ENCODE results near the gene PCDHGB2. TPM values are rescaled to one million over a fixed set of nuclear protein-coding genes. Genes with fewer than 3 reads are reported as not detected.
A peak's percentile ranks its signal among the peaks of the same experiment; 100 is the strongest.

The PCDHGB2 gene
- total RNA-seq, 1 experiment from 2014 or later: 4.1 TPM

GRCh38 chr5:141320225-141321169 lies 39.3 kb upstream of the PCDHGB2 start, which contains the start of gene TAF7:
TAF7 (minus strand) TSS chr5:141320784; CDS start chr5:141320044, 740 bp downstream.
- Mint-ChIP-seq H3K36me3 (peaks cover 46% of the 10 kb centered on the region), H3K27me3 (ENCODE audit: low read depth) (peaks cover 24% of the 10 kb centered on the region), H3K9me3 (peaks cover 33% of the 10 kb centered on the region), H3K4me1 (peaks cover 24% of the 10 kb centered on the region), H3K27ac (peak within 1 kb of the TSS; percentile 99), H3K4me3 (peak within 1 kb of the TSS; percentile 99)
- DNase-seq (ENCODE audit: low spot score): peak; percentile 95
- ChIA-PET CTCF (interaction anchor here (0.5 to 4.9 kb wide), 43 partner anchors 9 to 316 kb away, joined by 3 to 46 read pairs (median 5); partner anchors contain the start of genes HDAC3, PCDHB10, PCDHB11 and PCDHB12), POLR2A (interaction anchor here (0.6 to 1.6 kb wide), 9 partner anchors 10 to 237 kb away, joined by 3 to 8 read pairs (median 4); partner anchors contain the start of genes PCDHB15, PCDHB2, PCDHGA1 and PCDHGA2)
- peak; percentile 94 for ATAC-seq
- TF ChIP-seq, protein P1, sequence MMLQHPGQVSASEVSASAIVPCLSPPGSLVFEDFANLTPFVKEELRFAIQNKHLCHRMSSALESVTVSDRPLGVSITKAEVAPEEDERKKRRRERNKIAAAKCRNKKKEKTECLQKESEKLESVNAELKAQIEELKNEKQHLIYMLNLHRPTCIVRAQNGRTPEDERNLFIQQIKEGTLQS (CRISPR knock-in tag; conservative IDR thresholded peaks at IDR 0.05): no peak
- TF ChIP-seq AFF4 (CRISPR knock-in tag; IDR thresholded peaks at IDR 0.05; ENCODE audit: borderline replicate concordance): no peak
- TF ChIP-seq, protein P2, sequence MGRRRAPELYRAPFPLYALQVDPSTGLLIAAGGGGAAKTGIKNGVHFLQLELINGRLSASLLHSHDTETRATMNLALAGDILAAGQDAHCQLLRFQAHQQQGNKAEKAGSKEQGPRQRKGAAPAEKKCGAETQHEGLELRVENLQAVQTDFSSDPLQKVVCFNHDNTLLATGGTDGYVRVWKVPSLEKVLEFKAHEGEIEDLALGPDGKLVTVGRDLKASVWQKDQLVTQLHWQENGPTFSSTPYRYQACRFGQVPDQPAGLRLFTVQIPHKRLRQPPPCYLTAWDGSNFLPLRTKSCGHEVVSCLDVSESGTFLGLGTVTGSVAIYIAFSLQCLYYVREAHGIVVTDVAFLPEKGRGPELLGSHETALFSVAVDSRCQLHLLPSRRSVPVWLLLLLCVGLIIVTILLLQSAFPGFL (CRISPR knock-in tag; IDR thresholded peaks at IDR 0.05; ENCODE audit: borderline replicate concordance): no peak
- TF ChIP-seq KAT7 (CRISPR knock-in tag; IDR thresholded peaks at IDR 0.05; ENCODE audit: borderline replicate concordance): no peak
- peak; percentile 40; the same call in 1 of the 2 replicates for TF ChIP-seq SMAD3 (CRISPR knock-in tag; IDR thresholded peaks at IDR 0.05; ENCODE audit: borderline replicate concordance)
- TF ChIP-seq, protein P3, sequence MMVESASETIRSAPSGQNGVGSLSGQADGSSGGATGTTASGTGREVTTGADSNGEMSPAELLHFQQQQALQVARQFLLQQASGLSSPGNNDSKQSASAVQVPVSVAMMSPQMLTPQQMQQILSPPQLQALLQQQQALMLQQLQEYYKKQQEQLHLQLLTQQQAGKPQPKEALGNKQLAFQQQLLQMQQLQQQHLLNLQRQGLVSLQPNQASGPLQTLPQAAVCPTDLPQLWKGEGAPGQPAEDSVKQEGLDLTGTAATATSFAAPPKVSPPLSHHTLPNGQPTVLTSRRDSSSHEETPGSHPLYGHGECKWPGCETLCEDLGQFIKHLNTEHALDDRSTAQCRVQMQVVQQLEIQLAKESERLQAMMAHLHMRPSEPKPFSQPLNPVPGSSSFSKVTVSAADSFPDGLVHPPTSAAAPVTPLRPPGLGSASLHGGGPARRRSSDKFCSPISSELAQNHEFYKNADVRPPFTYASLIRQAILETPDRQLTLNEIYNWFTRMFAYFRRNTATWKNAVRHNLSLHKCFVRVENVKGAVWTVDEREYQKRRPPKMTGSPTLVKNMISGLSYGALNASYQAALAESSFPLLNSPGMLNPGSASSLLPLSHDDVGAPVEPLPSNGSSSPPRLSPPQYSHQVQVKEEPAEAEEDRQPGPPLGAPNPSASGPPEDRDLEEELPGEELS (CRISPR knock-in tag; IDR thresholded peaks at IDR 0.05): peak; percentile 64; the same call in 1 of the 2 replicates
- TF ChIP-seq, protein P4, sequence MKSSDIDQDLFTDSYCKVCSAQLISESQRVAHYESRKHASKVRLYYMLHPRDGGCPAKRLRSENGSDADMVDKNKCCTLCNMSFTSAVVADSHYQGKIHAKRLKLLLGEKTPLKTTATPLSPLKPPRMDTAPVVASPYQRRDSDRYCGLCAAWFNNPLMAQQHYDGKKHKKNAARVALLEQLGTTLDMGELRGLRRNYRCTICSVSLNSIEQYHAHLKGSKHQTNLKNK (CRISPR knock-in tag; IDR thresholded peaks at IDR 0.05): no peak
- 0 out of 2 replicates have a peak, but pooled peaks have one; percentile 48 for TF ChIP-seq NR1H2 (CRISPR knock-in tag; IDR thresholded peaks at IDR 0.05)
- 0 out of 2 replicates have a peak, but pooled peaks have one; percentile 28 for TF ChIP-seq NFE2L1 (CRISPR knock-in tag; IDR thresholded peaks at IDR 0.05)
- TF ChIP-seq TP53 (CRISPR knock-in tag; IDR thresholded peaks at IDR 0.05): 0 out of 2 replicates have a peak, but pooled peaks have one; percentile 19
- TF ChIP-seq MYBL2 (CRISPR knock-in tag; IDR thresholded peaks at IDR 0.05): 0 out of 2 replicates have a peak, but pooled peaks have one; percentile 65
- TF ChIP-seq, protein P5, sequence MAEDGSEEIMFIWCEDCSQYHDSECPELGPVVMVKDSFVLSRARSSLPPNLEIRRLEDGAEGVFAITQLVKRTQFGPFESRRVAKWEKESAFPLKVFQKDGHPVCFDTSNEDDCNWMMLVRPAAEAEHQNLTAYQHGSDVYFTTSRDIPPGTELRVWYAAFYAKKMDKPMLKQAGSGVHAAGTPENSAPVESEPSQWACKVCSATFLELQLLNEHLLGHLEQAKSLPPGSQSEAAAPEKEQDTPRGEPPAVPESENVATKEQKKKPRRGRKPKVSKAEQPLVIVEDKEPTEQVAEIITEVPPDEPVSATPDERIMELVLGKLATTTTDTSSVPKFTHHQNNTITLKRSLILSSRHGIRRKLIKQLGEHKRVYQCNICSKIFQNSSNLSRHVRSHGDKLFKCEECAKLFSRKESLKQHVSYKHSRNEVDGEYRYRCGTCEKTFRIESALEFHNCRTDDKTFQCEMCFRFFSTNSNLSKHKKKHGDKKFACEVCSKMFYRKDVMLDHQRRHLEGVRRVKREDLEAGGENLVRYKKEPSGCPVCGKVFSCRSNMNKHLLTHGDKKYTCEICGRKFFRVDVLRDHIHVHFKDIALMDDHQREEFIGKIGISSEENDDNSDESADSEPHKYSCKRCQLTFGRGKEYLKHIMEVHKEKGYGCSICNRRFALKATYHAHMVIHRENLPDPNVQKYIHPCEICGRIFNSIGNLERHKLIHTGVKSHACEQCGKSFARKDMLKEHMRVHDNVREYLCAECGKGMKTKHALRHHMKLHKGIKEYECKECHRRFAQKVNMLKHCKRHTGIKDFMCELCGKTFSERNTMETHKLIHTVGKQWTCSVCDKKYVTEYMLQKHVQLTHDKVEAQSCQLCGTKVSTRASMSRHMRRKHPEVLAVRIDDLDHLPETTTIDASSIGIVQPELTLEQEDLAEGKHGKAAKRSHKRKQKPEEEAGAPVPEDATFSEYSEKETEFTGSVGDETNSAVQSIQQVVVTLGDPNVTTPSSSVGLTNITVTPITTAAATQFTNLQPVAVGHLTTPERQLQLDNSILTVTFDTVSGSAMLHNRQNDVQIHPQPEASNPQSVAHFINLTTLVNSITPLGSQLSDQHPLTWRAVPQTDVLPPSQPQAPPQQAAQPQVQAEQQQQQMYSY (CRISPR knock-in tag; IDR thresholded peaks at IDR 0.05): no peak
- TF ChIP-seq ESRRA (CRISPR knock-in tag; IDR thresholded peaks at IDR 0.05; ENCODE audit: borderline replicate concordance): no peak
- TF ChIP-seq, protein P6, sequence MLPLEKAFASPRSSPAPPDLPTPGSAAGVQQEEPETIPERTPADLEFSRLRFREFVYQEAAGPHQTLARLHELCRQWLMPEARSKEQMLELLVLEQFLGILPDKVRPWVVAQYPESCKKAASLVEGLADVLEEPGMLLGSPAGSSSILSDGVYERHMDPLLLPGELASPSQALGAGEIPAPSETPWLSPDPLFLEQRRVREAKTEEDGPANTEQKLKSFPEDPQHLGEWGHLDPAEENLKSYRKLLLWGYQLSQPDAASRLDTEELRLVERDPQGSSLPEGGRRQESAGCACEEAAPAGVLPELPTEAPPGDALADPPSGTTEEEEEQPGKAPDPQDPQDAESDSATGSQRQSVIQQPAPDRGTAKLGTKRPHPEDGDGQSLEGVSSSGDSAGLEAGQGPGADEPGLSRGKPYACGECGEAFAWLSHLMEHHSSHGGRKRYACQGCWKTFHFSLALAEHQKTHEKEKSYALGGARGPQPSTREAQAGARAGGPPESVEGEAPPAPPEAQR (CRISPR knock-in tag; IDR thresholded peaks at IDR 0.05): no peak
- no peak for TF ChIP-seq NR3C1 (CRISPR knock-in tag; conservative IDR thresholded peaks at IDR 0.05; ENCODE audit: low read depth)
- TF ChIP-seq ZNF396 (CRISPR knock-in tag; IDR thresholded peaks at IDR 0.05; ENCODE audit: borderline replicate concordance): no peak
- TF ChIP-seq ZNF416 (CRISPR knock-in tag; IDR thresholded peaks at IDR 0.05): no peak
- TF ChIP-seq MAX (CRISPR knock-in tag; IDR thresholded peaks at IDR 0.05): peak; percentile 78
- TF ChIP-seq ZBTB21 (CRISPR knock-in tag; IDR thresholded peaks at IDR 0.05; ENCODE audit: borderline replicate concordance): no peak

Data from WTC11 (cell line).